Stomach (tissue), 4 donors: ENCODE measurements around the gene CDK10.

Experiments used
- CTCF ChIP-seq, 7 experiments: fragments of 450-650 bp in 4 of 7; fragments of 200-600 bp in 3 of 7; sonication (generic) in 3 of 7; IDR thresholded peaks; one replicate each; pipeline ENCODE4 v1.5.1; 2016 to 2019; ENCODE audit warnings: antibody characterized with exemption in 7 of 7, control low read depth in 2 of 7, mild to moderate bottlenecking in 1 of 7
- EP300 ChIP-seq: sonication (generic); formaldehyde crosslinking; IDR thresholded peaks from one replicate; pipeline ENCODE4 v1.6.1; 2017; ENCODE audit warnings: antibody characterized with exemption
- POLR2A ChIP-seq, 4 donors: fragments of 450-650 bp; IDR thresholded peaks; one replicate each; pipeline ENCODE4 v1.6.1; 2016; ENCODE audit warnings: antibody characterized with exemption in 4 of 4, control low read depth in 2 of 4, mild to moderate bottlenecking in 1 of 4, moderate library complexity in 1 of 4
- POLR2AphosphoS5 ChIP-seq, 3 donors: sonication (generic); formaldehyde crosslinking; IDR thresholded peaks; one replicate each; pipeline ENCODE4 v1.6.1; 2016; ENCODE audit warnings: antibody characterized with exemption in 3 of 3

DNA sequence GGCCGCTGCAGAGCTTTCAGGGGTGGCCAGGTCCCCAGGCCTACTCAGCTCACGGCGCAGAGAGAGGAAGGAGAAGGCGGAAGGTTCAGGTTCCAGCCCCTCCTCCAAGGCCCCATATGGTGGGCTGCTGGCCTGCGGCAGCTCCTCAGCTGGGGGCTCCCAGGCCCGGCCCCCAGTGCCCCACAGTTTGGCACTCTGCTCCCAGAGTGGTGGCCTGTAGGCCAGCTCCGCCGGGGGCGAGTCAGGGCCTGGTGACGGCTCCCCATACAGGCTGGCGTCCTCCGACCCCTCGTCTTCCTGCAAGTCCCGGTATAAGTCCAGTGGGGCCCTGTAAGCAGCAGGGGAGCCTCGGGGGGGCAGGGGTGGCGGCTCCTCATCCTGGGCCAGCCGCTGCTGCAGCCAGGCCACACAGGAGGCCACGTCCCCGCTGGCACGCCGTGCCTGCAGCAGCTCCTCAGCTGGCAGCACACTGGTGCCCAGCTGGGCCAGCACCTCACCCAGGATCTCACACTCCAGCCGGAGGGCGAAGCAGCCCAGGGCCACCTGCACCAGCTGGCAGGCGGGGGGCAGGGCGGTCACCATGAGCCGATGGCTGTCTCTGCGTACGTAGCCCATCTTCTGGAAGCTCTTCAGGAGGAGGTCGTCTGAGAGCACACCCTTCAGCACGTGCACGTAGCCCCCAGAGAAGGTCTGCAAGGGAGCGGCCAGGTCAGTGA is 11.3 kb downstream of the CDK10 start:
- no peak for TF ChIP-seq CTCF (IDR thresholded peaks at IDR 0.05)
- no peak for TF ChIP-seq POLR2AphosphoS5 (IDR thresholded peaks at IDR 0.05)
- TF ChIP-seq POLR2A (IDR thresholded peaks at IDR 0.05) = no peak
- TF ChIP-seq EP300 = no peak
